MM.1S (cell line): ENCODE data around the gene GPR34.

Experiments
- EZH2 ChIP-seq: fragments of 300-600 bp; sonication (generic); optimal IDR thresholded peaks from 2 replicates; pipeline ENCODE3; 2017; ENCODE audit warnings: low read depth, mild to moderate bottlenecking, antibody characterized with exemption, low read length, mixed read lengths
- TF ChIP-seq, protein P1 (sequence below): fragments of 300-600 bp; sonication (generic); IDR thresholded peaks from 2 replicates; pipeline ENCODE4 v1.5.1; 2016; ENCODE audit warnings: antibody characterized with exemption, low read length, mixed read lengths

DNA sequence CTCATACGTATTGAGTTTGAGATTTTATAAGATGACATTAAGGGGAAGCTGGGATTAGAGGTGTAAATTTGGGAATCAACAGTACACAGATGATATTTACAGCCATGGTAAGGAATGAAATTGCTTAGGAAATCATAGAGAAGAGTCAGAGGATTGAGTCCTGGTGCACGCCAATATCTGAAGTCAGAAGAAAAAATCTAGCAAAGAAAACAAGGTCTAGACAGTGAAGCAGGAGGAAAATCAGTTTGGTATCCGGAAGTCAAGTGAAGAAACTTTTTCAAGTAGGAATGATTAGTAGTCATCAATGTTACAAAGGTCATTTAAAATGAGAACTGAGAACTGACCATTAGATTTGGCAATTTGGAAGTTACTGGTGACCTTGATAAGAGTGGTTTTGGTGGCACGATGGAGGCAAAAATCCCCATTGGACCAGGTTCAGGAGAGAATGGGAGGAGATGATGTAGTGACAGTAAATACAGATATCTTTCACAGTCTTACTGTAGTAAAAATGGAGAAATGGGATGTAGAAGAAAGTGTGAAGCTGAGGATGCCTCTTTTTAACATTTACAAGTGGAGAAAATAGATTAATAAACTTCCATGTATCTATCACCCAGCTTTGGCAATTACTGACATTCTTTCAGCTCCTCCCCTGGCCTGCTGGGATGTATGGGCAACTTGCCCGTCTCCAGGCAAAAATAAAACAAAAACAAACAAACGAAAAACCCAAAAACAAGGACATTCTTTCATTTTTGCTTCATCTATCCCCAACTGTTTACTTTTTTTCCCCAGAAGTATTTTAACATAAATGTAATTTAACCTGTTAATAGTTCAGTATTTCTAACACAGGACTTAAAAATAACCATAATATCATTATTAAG, 11.4 kb upstream of the GPR34 start:
- TF ChIP-seq, protein P1, sequence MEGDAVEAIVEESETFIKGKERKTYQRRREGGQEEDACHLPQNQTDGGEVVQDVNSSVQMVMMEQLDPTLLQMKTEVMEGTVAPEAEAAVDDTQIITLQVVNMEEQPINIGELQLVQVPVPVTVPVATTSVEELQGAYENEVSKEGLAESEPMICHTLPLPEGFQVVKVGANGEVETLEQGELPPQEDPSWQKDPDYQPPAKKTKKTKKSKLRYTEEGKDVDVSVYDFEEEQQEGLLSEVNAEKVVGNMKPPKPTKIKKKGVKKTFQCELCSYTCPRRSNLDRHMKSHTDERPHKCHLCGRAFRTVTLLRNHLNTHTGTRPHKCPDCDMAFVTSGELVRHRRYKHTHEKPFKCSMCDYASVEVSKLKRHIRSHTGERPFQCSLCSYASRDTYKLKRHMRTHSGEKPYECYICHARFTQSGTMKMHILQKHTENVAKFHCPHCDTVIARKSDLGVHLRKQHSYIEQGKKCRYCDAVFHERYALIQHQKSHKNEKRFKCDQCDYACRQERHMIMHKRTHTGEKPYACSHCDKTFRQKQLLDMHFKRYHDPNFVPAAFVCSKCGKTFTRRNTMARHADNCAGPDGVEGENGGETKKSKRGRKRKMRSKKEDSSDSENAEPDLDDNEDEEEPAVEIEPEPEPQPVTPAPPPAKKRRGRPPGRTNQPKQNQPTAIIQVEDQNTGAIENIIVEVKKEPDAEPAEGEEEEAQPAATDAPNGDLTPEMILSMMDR, result no peak
- TF ChIP-seq EZH2, result no peak
